Fibroblast of the aortic adventitia (primary cell): ENCODE results near the gene JAM2. TPM values are rescaled to one million over a fixed set of nuclear protein-coding genes. Genes with fewer than 3 reads are reported as not detected.
"Not testable (repeated sequence)": the region's sequence is repeated elsewhere in the genome, so short reads cannot be mapped to it uniquely, and the experiment has no call there.

Experiments
- DNase-seq: peaks from one replicate; pipeline ENCODE4 v3.0.0-alpha.2; 2010; ENCODE audit warnings: low read depth
- H3K4me3 ChIP-seq: 2 replicates; pipeline ENCODE4 v1.5.1; 2011; ENCODE audit warnings: low read depth, mild to moderate bottlenecking, control low read depth, low read length, moderate library complexity
- total RNA-seq: library from RNA; depleted of rRNA; stranded (reverse); fragments of >200 nt; gene quantifications from 2 replicates; pipeline ENCODE4 v1.2.3, GENCODE V29; 2012; ENCODE audit warnings: low replicate concordance
- TF ChIP-seq, protein P1 (sequence below): IDR thresholded peaks from 2 replicates; pipeline ENCODE4 v1.5.1; 2011; ENCODE audit warnings: mild to moderate bottlenecking, low read length, control low read depth, inconsistent platforms; ENCODE audit not compliant: insufficient read depth

The JAM2 gene
- total RNA-seq, 1 donor, result 3.0 TPM

DNA sequence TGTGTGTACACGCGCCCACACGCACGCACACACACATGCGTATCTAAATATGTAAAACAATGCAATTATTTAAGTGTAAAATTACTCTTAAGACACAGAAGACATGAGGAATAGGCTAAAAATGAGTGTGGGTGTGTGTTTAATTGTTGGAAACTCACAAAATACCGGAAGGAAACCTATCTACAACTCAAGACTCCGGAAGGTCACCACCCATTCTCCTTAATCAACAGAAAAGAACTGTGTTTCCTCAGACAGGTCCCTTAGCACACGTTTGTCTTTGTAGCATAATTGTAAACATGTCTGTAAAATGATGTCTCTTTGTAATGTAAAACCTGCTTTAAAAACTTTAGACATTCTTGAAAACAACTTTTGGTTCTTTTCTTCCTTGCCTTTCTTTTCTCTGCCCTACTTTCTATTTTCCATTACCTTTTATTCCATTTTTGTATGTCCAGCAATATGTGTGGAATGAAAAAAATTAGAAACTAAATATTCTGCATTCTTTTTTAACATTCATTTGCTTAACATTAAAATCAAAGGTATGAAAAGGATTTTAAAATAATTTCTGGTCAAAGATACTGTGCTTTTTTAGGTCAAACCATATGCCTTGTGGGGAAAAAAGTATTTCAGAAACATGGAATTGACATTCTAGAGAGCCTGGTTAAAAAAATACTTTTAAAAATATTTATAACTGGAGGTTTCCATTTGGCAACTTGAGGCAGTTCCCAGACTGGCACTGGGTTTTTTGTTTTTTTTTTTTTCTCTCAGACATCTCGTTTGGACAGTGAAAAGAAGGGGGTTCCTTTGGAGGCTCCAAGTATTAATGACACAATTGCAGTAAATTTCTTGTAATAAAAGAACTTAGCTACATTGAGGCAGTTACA, 49.5 kb downstream of the JAM2 start:
- TF ChIP-seq, protein P1, sequence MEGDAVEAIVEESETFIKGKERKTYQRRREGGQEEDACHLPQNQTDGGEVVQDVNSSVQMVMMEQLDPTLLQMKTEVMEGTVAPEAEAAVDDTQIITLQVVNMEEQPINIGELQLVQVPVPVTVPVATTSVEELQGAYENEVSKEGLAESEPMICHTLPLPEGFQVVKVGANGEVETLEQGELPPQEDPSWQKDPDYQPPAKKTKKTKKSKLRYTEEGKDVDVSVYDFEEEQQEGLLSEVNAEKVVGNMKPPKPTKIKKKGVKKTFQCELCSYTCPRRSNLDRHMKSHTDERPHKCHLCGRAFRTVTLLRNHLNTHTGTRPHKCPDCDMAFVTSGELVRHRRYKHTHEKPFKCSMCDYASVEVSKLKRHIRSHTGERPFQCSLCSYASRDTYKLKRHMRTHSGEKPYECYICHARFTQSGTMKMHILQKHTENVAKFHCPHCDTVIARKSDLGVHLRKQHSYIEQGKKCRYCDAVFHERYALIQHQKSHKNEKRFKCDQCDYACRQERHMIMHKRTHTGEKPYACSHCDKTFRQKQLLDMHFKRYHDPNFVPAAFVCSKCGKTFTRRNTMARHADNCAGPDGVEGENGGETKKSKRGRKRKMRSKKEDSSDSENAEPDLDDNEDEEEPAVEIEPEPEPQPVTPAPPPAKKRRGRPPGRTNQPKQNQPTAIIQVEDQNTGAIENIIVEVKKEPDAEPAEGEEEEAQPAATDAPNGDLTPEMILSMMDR, result no peak
- DNase-seq, result no peak
- H3K4me3 ChIP-seq, result no peak overlapping the region

DNA sequence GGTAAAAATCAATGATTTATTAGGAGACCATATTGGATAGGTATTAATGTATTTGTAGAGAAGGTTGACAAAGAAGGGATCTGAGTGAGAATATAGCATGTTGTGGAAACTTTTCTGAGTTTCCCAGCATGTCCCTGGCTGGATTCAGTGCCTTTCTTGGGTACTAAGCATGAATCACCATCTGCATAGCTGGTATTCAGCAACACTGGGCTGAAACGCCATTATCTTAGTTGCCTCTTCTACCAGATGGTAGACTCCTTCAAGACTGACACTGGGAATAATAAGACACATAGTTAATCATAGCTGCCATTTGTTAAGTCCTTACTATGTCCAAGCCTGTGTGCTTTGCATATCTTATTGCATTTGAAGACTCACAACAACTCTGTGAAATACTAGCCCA, 50.2 kb downstream of the JAM2 start:
- TF ChIP-seq, protein P1, result no peak
- no peak overlapping the region for H3K4me3 ChIP-seq
- no peak for DNase-seq

DNA sequence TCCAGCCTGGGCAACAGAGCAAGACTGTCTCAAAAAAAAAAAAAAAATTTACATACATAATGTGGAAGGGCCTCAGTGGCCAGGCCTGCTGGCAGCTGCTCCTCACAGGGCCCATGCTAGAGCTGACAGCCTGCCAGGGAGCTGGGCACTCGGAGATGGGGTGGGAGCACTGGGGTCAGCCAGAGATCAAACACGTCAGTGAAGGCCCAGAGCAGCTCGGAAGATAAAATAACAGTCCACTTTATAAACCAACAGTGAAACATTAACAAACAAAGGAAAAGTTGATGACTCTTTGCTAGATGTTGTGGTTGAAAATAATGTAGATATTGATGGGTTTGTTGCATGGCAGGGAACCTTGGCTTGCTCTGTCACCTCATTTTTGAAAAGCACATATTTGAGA, 52.9 kb downstream of the JAM2 start:
- no peak overlapping the region for H3K4me3 ChIP-seq
- peak; percentile 12 for DNase-seq
- TF ChIP-seq, protein P1, result no peak

DNA sequence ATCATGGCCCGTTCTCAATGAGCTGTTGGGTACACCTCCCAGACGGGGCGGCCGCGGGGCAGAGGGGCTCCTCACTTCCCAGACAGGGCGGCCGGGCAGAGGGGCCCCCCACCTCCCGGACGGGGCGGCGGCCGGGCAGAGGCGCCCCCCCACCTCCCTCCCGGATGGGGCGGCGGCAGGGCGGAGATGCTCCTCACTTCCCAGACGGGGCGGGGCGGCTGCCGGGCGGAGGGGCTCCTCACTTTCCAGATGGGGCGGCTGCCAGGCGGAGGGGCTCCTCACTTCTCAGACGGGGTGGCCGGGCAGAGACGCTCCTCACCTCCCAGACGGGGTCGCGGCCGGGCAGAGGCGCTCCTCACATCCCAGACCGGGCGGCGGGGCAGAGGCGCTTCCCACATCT, 56.4 kb downstream of the JAM2 start:
- not testable (repeated sequence) for DNase-seq

DNA sequence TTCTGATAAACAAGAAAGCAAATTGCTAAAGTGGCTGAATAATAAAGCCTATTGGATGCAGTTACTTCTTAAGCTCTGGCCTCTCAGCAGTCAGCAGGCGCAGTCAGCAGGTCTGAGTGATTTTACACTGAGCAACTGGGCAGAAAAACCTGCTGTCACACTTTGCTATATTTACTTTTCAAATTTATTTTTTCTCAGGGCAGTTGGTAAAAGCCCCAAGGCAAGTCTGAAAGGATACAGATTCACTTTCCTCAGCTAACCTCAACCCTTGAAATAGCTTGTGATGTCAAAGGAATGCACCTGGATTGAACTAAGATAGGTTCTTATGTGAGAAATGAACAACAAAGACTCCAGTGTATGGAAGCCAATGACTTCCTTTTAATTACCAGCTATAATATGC, 61.7 kb downstream of the JAM2 start:
- DNase-seq, result no peak

More for the DNA sequence above, 56.4 kb downstream of the JAM2 start:
- not testable (repeated sequence) for H3K4me3 ChIP-seq

DNA sequence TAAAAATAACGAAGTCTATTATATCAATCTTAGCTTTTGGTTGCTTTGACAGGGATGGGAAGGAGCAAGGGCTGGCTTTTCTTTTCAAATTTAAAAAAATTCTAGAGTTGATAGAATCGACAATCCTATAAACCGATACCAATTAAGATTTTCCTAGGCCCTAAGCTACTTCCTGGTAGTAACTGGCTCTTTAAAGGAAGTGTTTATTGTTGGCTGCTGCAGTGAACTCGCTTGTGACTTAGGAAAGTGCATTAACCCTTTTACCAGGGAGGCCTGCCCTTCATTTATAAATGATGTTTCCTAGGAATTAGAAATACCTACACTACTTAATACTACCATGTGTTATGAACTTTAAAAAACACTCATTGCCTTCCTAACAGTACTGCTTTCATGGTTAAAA, 62.5 kb downstream of the JAM2 start:
- TF ChIP-seq, protein P1, result no peak
- H3K4me3 ChIP-seq, result no peak overlapping the region
- no peak for DNase-seq

More for the DNA sequence above, 61.7 kb downstream of the JAM2 start:
- no peak overlapping the region for H3K4me3 ChIP-seq
- TF ChIP-seq, protein P1, result no peak

DNA sequence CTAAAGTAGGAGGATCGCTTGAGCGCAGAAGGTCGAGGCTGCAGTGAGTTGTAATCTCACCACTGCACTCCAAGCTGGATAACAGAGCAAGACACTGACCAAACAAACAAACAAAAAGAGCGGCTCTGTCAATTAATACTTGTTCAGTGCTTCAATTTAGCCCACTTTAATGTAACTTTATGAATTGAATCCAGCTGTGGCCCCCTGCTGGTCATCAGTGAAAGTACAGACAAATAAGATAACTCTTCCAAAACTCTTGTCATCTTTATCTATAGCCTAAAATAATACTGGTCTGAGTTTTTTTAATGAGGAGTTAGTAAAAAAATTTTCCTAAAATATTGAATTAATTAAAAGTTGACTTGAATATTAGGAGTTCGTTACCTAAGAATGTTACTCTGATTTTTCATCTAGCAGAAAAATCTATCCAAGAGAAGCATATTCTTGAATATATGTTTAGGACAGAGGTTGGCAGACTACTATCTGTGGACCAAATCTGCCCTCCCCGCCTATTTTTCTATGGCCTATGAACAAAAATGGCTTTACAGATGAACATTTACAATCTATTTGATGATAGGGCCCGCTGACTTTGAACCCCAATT, 69.5 kb downstream of the JAM2 start:
- DNase-seq, result peak; percentile 74

More for the DNA sequence above, 69.5 kb downstream of the JAM2 start:
- TF ChIP-seq, protein P1, result peak; percentile 72
- H3K4me3 ChIP-seq, result no peak overlapping the region
